GM12892 (cell line): ENCODE results near the gene C11orf21.

Source experiments
- POLR2AphosphoS5 ChIP-seq: IDR thresholded peaks from 2 replicates; pipeline ENCODE4 v1.6.1; 2011; ENCODE audit warnings: low read depth, low read length, control low read depth
- TAF1 ChIP-seq: IDR thresholded peaks from 2 replicates; pipeline ENCODE4 v1.6.1; 2011; ENCODE audit warnings: low read depth, mild to moderate bottlenecking, control low read depth, low read length, borderline replicate concordance

DNA sequence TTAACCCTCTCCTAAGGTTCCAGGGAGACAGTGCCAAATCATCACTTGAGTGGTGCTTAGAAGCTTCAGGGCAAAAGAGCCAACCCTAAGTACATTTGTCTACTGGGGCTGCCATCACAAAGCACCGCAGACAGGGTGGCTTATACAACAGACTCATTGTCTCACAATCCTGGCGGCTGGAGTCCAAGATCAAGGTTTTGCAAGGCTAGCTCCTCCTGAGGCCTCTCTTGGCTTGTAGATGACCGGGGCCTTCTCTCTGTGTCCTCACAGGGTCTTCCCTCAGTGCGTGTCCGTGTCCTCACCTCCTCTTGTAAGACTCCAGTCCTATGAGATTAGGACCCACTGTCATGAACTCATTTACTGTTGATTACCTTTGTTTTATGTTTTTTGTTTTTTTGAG is 41.3 kb upstream of the C11orf21 start:
- TF ChIP-seq POLR2AphosphoS5 (no peak), TAF1 (no peak)
